Activated naive CD8-positive, alpha-beta T cell treated with anti-CD3 and anti-CD28 coated beads, Interleukin-2, amount 50 U/mL, for 16 hours (primary cell): Measurements from ENCODE around the gene HAT1.
A peak's percentile ranks its signal among the peaks of the same experiment; 100 is the strongest.
"Not testable (repeated sequence)": the region's sequence is repeated elsewhere in the genome, so short reads cannot be mapped to it uniquely, and the experiment has no call there.

Experiments
- DNase-seq: peaks from one replicate; pipeline ENCODE4 v3.0.0-alpha.2; 2020; ENCODE audit warnings: low read depth, low spot score

HAT1 gene

GRCh38 chr2:171972329-171972982 lies 50.2 kb downstream of the HAT1 start:
- no peak for DNase-seq

GRCh38 chr2:171979103-171979502 lies 56.8 kb downstream of the HAT1 start:
- no peak for DNase-seq

- not testable (repeated sequence) for DNase-seq
These were observed 61.7 kb downstream of the HAT1 start for GRCh38 chr2:171983924-171984323.

GRCh38 chr2:171985076-171985475 lies 62.8 kb downstream of the HAT1 start:
- no peak for DNase-seq

- DNase-seq, result no peak
These were observed 64.5 kb downstream of the HAT1 start for GRCh38 chr2:171986778-171987177.

- DNase-seq, result no peak
These were observed 68.8 kb downstream of the HAT1 start for GRCh38 chr2:171991027-171991426.

- no peak for DNase-seq
These were observed 73.3 kb downstream of the HAT1 start for GRCh38 chr2:171995586-171995985.

GRCh38 chr2:171996021-171996420 lies 73.8 kb downstream of the HAT1 start:
- DNase-seq, result no peak

- DNase-seq, result not testable (repeated sequence)
These were observed 74.8 kb downstream of the HAT1 start for GRCh38 chr2:171997031-171997430.

- DNase-seq, result no peak
These were observed 76.9 kb downstream of the HAT1 start for GRCh38 chr2:171999161-171999560.

GRCh38 chr2:171999604-172000469 lies 77.6 kb downstream of the HAT1 start, which contains the start of gene METAP1D:
Gene METAP1D (plus strand): TSS chr2:171999953. CDS start chr2:171999970, 17 bp downstream.
- peak; percentile 73 for DNase-seq

- no peak for DNase-seq
These were observed 78.6 kb downstream of the HAT1 start for GRCh38 chr2:172000696-172001361.

GRCh38 chr2:172007372-172007771 lies 85.1 kb downstream of the HAT1 start:
- DNase-seq, result no peak

- DNase-seq, result no peak
These were observed 87.6 kb downstream of the HAT1 start for GRCh38 chr2:172009823-172010222.

GRCh38 chr2:172011812-172012575 lies 89.7 kb downstream of the HAT1 start:
- no peak for DNase-seq

- no peak for DNase-seq
These were observed 90.6 kb downstream of the HAT1 start for GRCh38 chr2:172012677-172013391.

- DNase-seq, result no peak
These were observed 91.1 kb downstream of the HAT1 start for GRCh38 chr2:172013396-172013795.

- no peak for DNase-seq
These were observed 99.0 kb downstream of the HAT1 start for GRCh38 chr2:172021074-172021931.

GRCh38 chr2:172021955-172022354 lies 99.7 kb downstream of the HAT1 start:
- DNase-seq, result no peak

- no peak for DNase-seq
These were observed 109.3 kb downstream of the HAT1 start for GRCh38 chr2:172031536-172031935.
